ENCODE results near the gene GCN1.

The GCN1 gene

DNA sequence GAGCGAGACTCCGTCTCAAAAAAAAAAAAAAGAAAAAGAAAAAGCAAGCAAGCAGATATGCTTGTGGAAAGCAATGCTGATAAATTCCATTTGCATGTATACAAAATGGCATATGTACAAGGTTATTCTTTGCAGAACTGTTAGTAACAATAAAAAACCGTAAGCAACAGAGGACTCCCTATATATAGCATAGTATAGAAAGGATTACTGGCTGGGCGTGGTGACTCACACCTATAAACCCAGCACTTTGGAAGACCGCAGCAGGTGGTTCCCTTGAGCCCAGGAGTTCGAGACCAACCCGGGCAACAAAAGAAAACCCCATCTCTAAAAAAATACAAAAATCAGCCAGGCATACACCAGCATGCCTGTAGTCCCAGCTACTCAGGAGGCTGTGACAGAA, 13.5 kb downstream of the GCN1 start:
- H3K36me3 ChIP-seq (ENCODE audit: control insufficient read depth in 2 of 2, insufficient read depth in 1 of 2, low read length in 2 of 2), result peaks cover 48 to 83% of the 10 kb centered on the region in 2 experiments
- no peak overlapping the region for H3K27ac ChIP-seq (ENCODE audit: extremely low read depth, low read depth, low read length)
- CTCF ChIA-PET, result interaction anchor here (0.6 kb wide), 1 partner anchor 402 kb away, joined by 4 read pairs; no protein-coding TSS in a partner anchor
- no peaks in the 10 kb centered on the region for H3K4me1 ChIP-seq (ENCODE audit: control insufficient read depth, insufficient read depth, low read length)
- POLR2A ChIA-PET, result no interaction called here
- H3K9me3 ChIP-seq (ENCODE audit: control insufficient read depth, insufficient read depth, low read depth, low read length), result no peaks in the 10 kb centered on the region
- H3K4me3 ChIP-seq (ENCODE audit: low read depth, low read length), result no peak overlapping the region
- peak; percentile 26; the same call in 1 of the 2 replicates for TF ChIP-seq SCRT1 (tag by site-specific recombination; IDR thresholded peaks at IDR 0.05; ENCODE audit: borderline replicate concordance)
- TF ChIP-seq, protein P1, sequence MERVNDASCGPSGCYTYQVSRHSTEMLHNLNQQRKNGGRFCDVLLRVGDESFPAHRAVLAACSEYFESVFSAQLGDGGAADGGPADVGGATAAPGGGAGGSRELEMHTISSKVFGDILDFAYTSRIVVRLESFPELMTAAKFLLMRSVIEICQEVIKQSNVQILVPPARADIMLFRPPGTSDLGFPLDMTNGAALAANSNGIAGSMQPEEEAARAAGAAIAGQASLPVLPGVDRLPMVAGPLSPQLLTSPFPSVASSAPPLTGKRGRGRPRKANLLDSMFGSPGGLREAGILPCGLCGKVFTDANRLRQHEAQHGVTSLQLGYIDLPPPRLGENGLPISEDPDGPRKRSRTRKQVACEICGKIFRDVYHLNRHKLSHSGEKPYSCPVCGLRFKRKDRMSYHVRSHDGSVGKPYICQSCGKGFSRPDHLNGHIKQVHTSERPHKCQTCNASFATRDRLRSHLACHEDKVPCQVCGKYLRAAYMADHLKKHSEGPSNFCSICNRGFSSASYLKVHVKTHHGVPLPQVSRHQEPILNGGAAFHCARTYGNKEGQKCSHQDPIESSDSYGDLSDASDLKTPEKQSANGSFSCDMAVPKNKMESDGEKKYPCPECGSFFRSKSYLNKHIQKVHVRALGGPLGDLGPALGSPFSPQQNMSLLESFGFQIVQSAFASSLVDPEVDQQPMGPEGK (tag by site-specific recombination; IDR thresholded peaks at IDR 0.05), result no peak
- 0 out of 2 replicates have a peak, but pooled peaks have one; percentile 43 for TF ChIP-seq SCRT2 (tag by site-specific recombination; IDR thresholded peaks at IDR 0.05)

DNA sequence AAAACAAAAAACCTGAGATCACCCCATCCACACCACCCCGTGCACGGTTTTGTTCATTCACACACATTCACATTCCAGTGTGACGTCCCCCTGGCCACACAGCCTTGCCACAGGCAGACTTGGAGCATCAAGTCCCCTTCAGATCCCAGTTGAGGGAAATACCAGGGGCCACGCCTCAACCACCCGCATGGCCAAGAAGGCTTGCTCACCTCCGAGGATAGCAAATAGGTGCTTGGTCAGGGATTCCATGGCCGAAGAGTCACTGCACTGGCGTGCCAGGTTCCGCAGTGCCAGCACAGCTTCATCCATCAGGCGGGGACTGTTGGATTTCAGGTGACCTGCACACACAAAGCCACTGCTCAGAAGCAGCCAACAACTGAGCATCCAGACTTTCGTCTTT, 19.0 kb downstream of the GCN1 start:
- CTCF ChIA-PET, result interaction anchor here (1.0 kb wide), 2 partner anchors 53 to 90 kb away, joined by 3 to 4 read pairs; partner anchors contain the start of gene PXN
- H3K36me3 ChIP-seq (ENCODE audit: control insufficient read depth in 2 of 2, insufficient read depth in 1 of 2, low read length in 2 of 2), result peaks cover 72 to 94% of the 10 kb centered on the region in 2 experiments
- H3K4me1 ChIP-seq (ENCODE audit: control insufficient read depth, insufficient read depth, low read length), result no peaks in the 10 kb centered on the region
- H3K4me3 ChIP-seq (ENCODE audit: low read depth, low read length), result no peak overlapping the region
- TF ChIP-seq ZNF529 (tag by site-specific recombination; IDR thresholded peaks at IDR 0.05; ENCODE audit: insufficient replicate concordance), result no peak
- TF ChIP-seq ZNF621 (tag by site-specific recombination; IDR thresholded peaks at IDR 0.05), result no peak
- no peak for TF ChIP-seq ZNF768 (tag by site-specific recombination; IDR thresholded peaks at IDR 0.05)
- no peak for TF ChIP-seq ZNF558 (tag by site-specific recombination; IDR thresholded peaks at IDR 0.05)
- TF ChIP-seq ZNF610 (tag by site-specific recombination; IDR thresholded peaks at IDR 0.05; ENCODE audit: borderline replicate concordance), result no peak
- TF ChIP-seq, protein P2, sequence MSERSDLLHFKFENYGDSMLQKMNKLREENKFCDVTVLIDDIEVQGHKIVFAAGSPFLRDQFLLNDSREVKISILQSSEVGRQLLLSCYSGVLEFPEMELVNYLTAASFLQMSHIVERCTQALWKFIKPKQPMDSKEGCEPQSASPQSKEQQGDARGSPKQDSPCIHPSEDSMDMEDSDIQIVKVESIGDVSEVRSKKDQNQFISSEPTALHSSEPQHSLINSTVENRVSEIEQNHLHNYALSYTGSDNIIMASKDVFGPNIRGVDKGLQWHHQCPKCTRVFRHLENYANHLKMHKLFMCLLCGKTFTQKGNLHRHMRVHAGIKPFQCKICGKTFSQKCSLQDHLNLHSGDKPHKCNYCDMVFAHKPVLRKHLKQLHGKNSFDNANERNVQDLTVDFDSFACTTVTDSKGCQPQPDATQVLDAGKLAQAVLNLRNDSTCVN (tag by site-specific recombination; optimal IDR thresholded peaks at IDR 0.05), result no peak
- no peak for TF ChIP-seq ZNF585B (tag by site-specific recombination; IDR thresholded peaks at IDR 0.05)
- TF ChIP-seq ZNF510 (tag by site-specific recombination; IDR thresholded peaks at IDR 0.05; ENCODE audit: insufficient replicate concordance), result no peak
- TF ChIP-seq ZNF248 (tag by site-specific recombination; IDR thresholded peaks at IDR 0.05), result no peak
- TF ChIP-seq SCRT2 (tag by site-specific recombination; IDR thresholded peaks at IDR 0.05), result no peak
- POLR2A ChIA-PET, result interaction anchor here (1.3 kb wide), 1 partner anchor 26 kb away, joined by 7 read pairs; the partner anchor contains the start of gene RPLP0
- H3K9me3 ChIP-seq (ENCODE audit: control insufficient read depth, insufficient read depth, low read depth, low read length), result no peaks in the 10 kb centered on the region
- H3K27ac ChIP-seq (ENCODE audit: extremely low read depth, low read depth, low read length), result no peak overlapping the region

DNA sequence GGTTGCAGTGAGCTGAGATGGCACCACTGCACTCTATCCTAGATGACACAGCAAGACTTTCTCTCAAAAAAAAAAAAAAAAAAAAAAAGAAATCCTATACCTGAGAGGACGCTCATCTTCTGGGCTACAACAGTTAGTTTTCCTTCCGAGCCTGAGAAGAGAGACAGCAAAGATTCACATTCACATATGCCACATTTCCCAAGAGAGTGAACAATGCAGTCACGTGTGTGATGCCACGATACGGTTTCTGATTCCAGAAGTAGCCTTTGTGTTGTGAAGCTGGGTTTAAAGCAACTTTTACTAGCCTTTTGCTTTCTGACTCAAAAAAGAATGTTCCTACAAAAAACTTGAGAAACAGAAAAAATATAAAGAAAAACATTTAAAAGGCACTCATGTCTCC, 19.5 kb downstream of the GCN1 start:
- CTCF ChIA-PET, result interaction anchor here (1.0 kb wide), 1 partner anchor 91 kb away, joined by 3 read pairs; the partner anchor contains the start of gene PXN
- Histone ChIP-seq H3K36me3 (ENCODE audit: control insufficient read depth in 2 of 2, insufficient read depth in 1 of 2, low read length in 2 of 2) (peaks cover 69 to 96% of the 10 kb centered on the region in 2 experiments), H3K4me1 (ENCODE audit: control insufficient read depth, insufficient read depth, low read length) (no peaks in the 10 kb centered on the region)

DNA sequence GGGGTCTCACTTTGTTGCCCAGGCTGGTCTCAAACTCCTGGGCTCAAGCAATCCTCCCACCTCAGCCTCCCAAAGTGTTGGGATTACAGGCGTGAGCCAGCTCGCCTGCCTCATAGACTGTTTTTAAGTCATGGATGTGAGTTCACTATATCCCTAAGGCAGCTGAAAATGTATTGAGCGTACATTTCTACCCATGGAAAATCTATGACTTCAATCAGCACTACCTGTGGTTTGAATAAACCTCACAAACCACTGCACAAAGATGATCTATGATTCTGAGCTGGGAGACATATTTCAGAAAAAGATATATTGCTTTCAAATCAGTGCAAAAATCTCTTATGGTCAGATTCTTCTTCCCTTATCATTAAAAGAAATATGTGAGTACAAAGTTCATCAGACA, 22.5 kb downstream of the GCN1 start:
- ChIA-PET POLR2A (interaction anchor here (0.6 to 2.0 kb wide), 2 partner anchors 26 to 29 kb away, joined by 3 to 9 read pairs; partner anchors contain the start of gene RPLP0), CTCF (no interaction called here)
- Histone ChIP-seq H3K36me3 (ENCODE audit: control insufficient read depth in 2 of 2, insufficient read depth in 1 of 2, low read length in 2 of 2) (peaks cover 71 to 95% of the 10 kb centered on the region in 2 experiments), H3K4me1 (ENCODE audit: control insufficient read depth, insufficient read depth, low read length) (no peaks in the 10 kb centered on the region), H3K4me3 (ENCODE audit: low read depth, low read length) (no peak overlapping the region), H3K27ac (ENCODE audit: extremely low read depth, low read depth, low read length) (no peak overlapping the region), H3K9me3 (ENCODE audit: control insufficient read depth, insufficient read depth, low read depth, low read length) (no peaks in the 10 kb centered on the region)
- TF ChIP-seq ZNF354C (tag by site-specific recombination; IDR thresholded peaks at IDR 0.05; ENCODE audit: borderline replicate concordance, low read depth), result no peak
- no peak for TF ChIP-seq ZNF37A (tag by site-specific recombination; IDR thresholded peaks at IDR 0.05)
- no peak for TF ChIP-seq SCRT1 (tag by site-specific recombination; IDR thresholded peaks at IDR 0.05; ENCODE audit: borderline replicate concordance)
- no peak for TF ChIP-seq ZNF670 (tag by site-specific recombination; IDR thresholded peaks at IDR 0.05; ENCODE audit: low read depth)
- TF ChIP-seq REPIN1 (tag by site-specific recombination; IDR thresholded peaks at IDR 0.05; ENCODE audit: low read depth), result no peak
- TF ChIP-seq TCF7L2 (IDR thresholded peaks at IDR 0.05; ENCODE audit: borderline replicate concordance, low read depth, low read length), result no peak
- no peak for TF ChIP-seq ZNF544 (tag by site-specific recombination; IDR thresholded peaks at IDR 0.05)
- TF ChIP-seq FEZF1 (tag by site-specific recombination; IDR thresholded peaks at IDR 0.05), result no peak

More for the DNA sequence above, 19.5 kb downstream of the GCN1 start:
- H3K4me3 ChIP-seq (ENCODE audit: low read depth, low read length), result no peak overlapping the region
- no peaks in the 10 kb centered on the region for H3K9me3 ChIP-seq (ENCODE audit: control insufficient read depth, insufficient read depth, low read depth, low read length)
- POLR2A ChIA-PET, result interaction anchor here (0.6 kb wide), 1 partner anchor 55 kb away, joined by 4 read pairs; no protein-coding TSS in a partner anchor
- TF ChIP-seq ZNF155 (tag by site-specific recombination; IDR thresholded peaks at IDR 0.05), result no peak
- no peak for TF ChIP-seq ZNF211 (tag by site-specific recombination; IDR thresholded peaks at IDR 0.05; ENCODE audit: low read depth)
- TF ChIP-seq GLIS1 (tag by site-specific recombination; IDR thresholded peaks at IDR 0.05), result no peak
- no peak overlapping the region for H3K27ac ChIP-seq (ENCODE audit: extremely low read depth, low read depth, low read length)
